Activated B cell treated with CpG ODN at 0.5 μM for 24 hours (primary cell): ENCODE data around the gene FOXP1. TPM values are rescaled to one million over a fixed set of nuclear protein-coding genes. Genes with fewer than 3 reads are reported as not detected.

Source experiments
- ATAC-seq: fragments of 200-7000 bp; cut with Tn5 transposase; one replicate; pipeline ENCODE4 v1.10.0; 2021; ENCODE audit warnings: low read depth, mild to moderate bottlenecking, moderate library complexity
- CTCF ChIA-PET: fragments of 350-600 bp; sonication (Branson Sonifier 250); formaldehyde crosslinking; loops from one replicate; lab custom pipeline; 2021; ENCODE audit warnings: antibody characterized with exemption; lab: Charles Lee
- POLR2A ChIA-PET: fragments of 350-600 bp; sonication (Branson Sonifier 250); formaldehyde crosslinking; loops from one replicate; lab custom pipeline; 2021; ENCODE audit warnings: antibody characterized with exemption; lab: Charles Lee
- DNase-seq: peaks from one replicate; pipeline ENCODE4 v3.0.0; 2022
- H3K27ac Mint-ChIP-seq: one replicate; pipeline ENCODE4 v1.8.0; 2020; ENCODE audit warnings: mixed read lengths
- H3K27me3 Mint-ChIP-seq: one replicate; pipeline ENCODE4 v1.8.0; 2021; ENCODE audit warnings: mixed read lengths
- H3K36me3 Mint-ChIP-seq: one replicate; pipeline ENCODE4 v1.8.0; 2021; ENCODE audit warnings: low read depth, mixed read lengths
- H3K4me1 Mint-ChIP-seq: one replicate; pipeline ENCODE4 v1.8.0; 2021; ENCODE audit warnings: mixed read lengths
- H3K4me3 Mint-ChIP-seq: one replicate; pipeline ENCODE4 v1.8.0; 2020; ENCODE audit warnings: mild to moderate bottlenecking, mixed read lengths
- H3K9me3 Mint-ChIP-seq: one replicate; pipeline ENCODE4 v1.8.0; 2020; ENCODE audit warnings: mixed read lengths
- CTCF ChIP-seq: fragments of 200-600 bp; IDR thresholded peaks from one replicate; pipeline ENCODE4 v1.8.0; 2022; ENCODE audit warnings: antibody characterized with exemption, mild to moderate bottlenecking
- intact Hi-C: fragments of 100-400 bp; cut with micrococcal nuclease; formaldehyde crosslinking; loops from one replicate; pipeline ENCODE4 v1.15.1; 2024
- total RNA-seq: library from RNA; stranded (reverse); gene quantifications from 2 replicates; pipeline ENCODE4 v1.2.3, GENCODE V29; 2022

The FOXP1 gene
- total RNA-seq, 1 donor from 2014 or later = 563 TPM

- DNase-seq (no peak), ATAC-seq (no peak)
- H3K4me3 Mint-ChIP-seq = no peak overlapping the region
- H3K4me1 Mint-ChIP-seq = peaks cover 61% of the 10 kb centered on the region
- peaks cover 46% of the 10 kb centered on the region for H3K36me3 Mint-ChIP-seq
- intact Hi-C loops = no loop called here
- no peak for TF ChIP-seq CTCF
- H3K27ac Mint-ChIP-seq = peak overlapping the region; percentile 64
- POLR2A ChIA-PET = interaction anchor here (0.5 to 0.9 kb wide), 3 partner anchors 19 to 164 kb away, joined by 4 to 10 read pairs (median 5); no protein-coding TSS in a partner anchor
- CTCF ChIA-PET = no interaction called here
- no peaks in the 10 kb centered on the region for H3K9me3 Mint-ChIP-seq
- no peaks in the 10 kb centered on the region for H3K27me3 Mint-ChIP-seq
Observed at GRCh38 chr3:71258116-71258515, 325.4 kb downstream of the FOXP1 start.

GRCh38 chr3:71255498-71255897 lies 328.0 kb downstream of the FOXP1 start:
- Mint-ChIP-seq H3K27ac (no peak overlapping the region), H3K27me3 (no peaks in the 10 kb centered on the region), H3K36me3 (peaks cover 50% of the 10 kb centered on the region), H3K4me3 (no peak overlapping the region), H3K9me3 (no peaks in the 10 kb centered on the region), H3K4me1 (peaks cover 62% of the 10 kb centered on the region)
- ChIA-PET CTCF (no interaction called here), POLR2A (no interaction called here)
- intact Hi-C loops = no loop called here
- TF ChIP-seq CTCF = no peak
- ATAC-seq (no peak), DNase-seq (no peak)

GRCh38 chr3:71254281-71255057 lies 329.1 kb downstream of the FOXP1 start:
- intact Hi-C loops = no loop called here
- Mint-ChIP-seq H3K36me3 (peaks cover 47% of the 10 kb centered on the region), H3K27ac (peak overlapping the region; percentile 36), H3K27me3 (no peaks in the 10 kb centered on the region), H3K4me3 (no peak overlapping the region), H3K9me3 (no peaks in the 10 kb centered on the region), H3K4me1 (peaks cover 65% of the 10 kb centered on the region)
- ChIA-PET CTCF (no interaction called here), POLR2A (no interaction called here)
- DNase-seq (no peak), ATAC-seq (no peak)
- TF ChIP-seq CTCF = no peak

GRCh38 chr3:71253169-71253568 lies 330.4 kb downstream of the FOXP1 start:
- ChIA-PET CTCF (interaction anchor here (0.7 kb wide), 1 partner anchor 10 kb away, joined by 3 read pairs; no protein-coding TSS in a partner anchor), POLR2A (no interaction called here)
- Mint-ChIP-seq H3K27me3 (no peaks in the 10 kb centered on the region), H3K36me3 (peaks cover 42% of the 10 kb centered on the region), H3K27ac (peak overlapping the region; percentile 50), H3K4me1 (peaks cover 66% of the 10 kb centered on the region), H3K4me3 (no peak overlapping the region), H3K9me3 (no peaks in the 10 kb centered on the region)
- intact Hi-C loops = no loop called here
- ATAC-seq = no peak
- TF ChIP-seq CTCF = no peak
- no peak for DNase-seq

DNA sequence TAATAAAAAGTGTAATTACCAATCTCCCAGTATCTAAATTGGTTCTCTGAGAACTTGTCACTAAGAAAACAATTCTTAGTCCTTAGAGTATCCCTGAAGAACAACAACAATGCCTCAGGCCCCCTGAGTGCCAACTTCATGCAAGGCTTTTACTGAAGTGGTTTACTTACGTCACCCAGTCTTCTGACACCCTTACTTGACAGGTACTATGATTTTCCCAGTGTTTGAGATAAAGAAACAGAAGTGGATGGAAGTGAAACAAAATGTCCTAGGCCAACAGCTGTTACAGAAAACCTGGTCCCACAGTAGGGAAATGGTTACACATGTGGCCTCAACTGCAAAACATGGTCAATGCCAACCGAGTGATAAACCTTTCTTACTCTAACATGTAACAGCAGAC lies 331.1 kb downstream of the FOXP1 start:
- no peak for TF ChIP-seq CTCF
- no peaks in the 10 kb centered on the region for H3K27me3 Mint-ChIP-seq
- H3K9me3 Mint-ChIP-seq = no peaks in the 10 kb centered on the region
- ChIA-PET CTCF (no interaction called here), POLR2A (no interaction called here)
- DNase-seq (no peak), ATAC-seq (no peak)
- intact Hi-C loops = no loop called here
- H3K27ac Mint-ChIP-seq = peak overlapping the region; percentile 18
- H3K36me3 Mint-ChIP-seq = peaks cover 37% of the 10 kb centered on the region
- H3K4me1 Mint-ChIP-seq = peaks cover 66% of the 10 kb centered on the region
- H3K4me3 Mint-ChIP-seq = no peak overlapping the region
